Glutamatergic neuron (in vitro differentiated cells): ENCODE data around the gene TEAD4. TPM values are rescaled to one million over a fixed set of nuclear protein-coding genes. Genes with fewer than 3 reads are reported as not detected.

Source experiments
- DNase-seq: peaks from one replicate; pipeline ENCODE4 v3.0.0; 2022
- H3K27ac Mint-ChIP-seq: one replicate; pipeline ENCODE4 v1.8.0; 2020; ENCODE audit warnings: mild to moderate bottlenecking, mixed read lengths, inconsistent platforms; ENCODE audit not compliant: unreplicated experiment
- H3K27me3 Mint-ChIP-seq: one replicate; pipeline ENCODE4 v1.8.0; 2020; ENCODE audit warnings: mild to moderate bottlenecking, moderate library complexity, mixed read lengths, inconsistent platforms; ENCODE audit not compliant: unreplicated experiment
- H3K36me3 Mint-ChIP-seq: one replicate; pipeline ENCODE4 v1.8.0; 2020; ENCODE audit warnings: mild to moderate bottlenecking, mixed read lengths, inconsistent platforms; ENCODE audit not compliant: unreplicated experiment
- H3K4me1 Mint-ChIP-seq: one replicate; pipeline ENCODE4 v1.8.0; 2020; ENCODE audit warnings: mild to moderate bottlenecking, low read depth, mixed read lengths, inconsistent platforms; ENCODE audit not compliant: unreplicated experiment
- H3K4me3 Mint-ChIP-seq: one replicate; pipeline ENCODE4 v1.8.0; 2020; ENCODE audit warnings: mild to moderate bottlenecking, mixed read lengths, inconsistent platforms; ENCODE audit not compliant: unreplicated experiment
- H3K9me3 Mint-ChIP-seq: one replicate; pipeline ENCODE4 v1.8.0; 2020; ENCODE audit warnings: mild to moderate bottlenecking, moderate library complexity, mixed read lengths, inconsistent platforms; ENCODE audit not compliant: unreplicated experiment
- total RNA-seq: library from RNA; stranded (reverse); fragmentation: NEBNext Ultra II Directional; extraction: Animal tissue kit (Norgen Biotek cat#: 25700); gene quantifications from one replicate; pipeline ENCODE4 v1.2.1, GENCODE V29; 2021; ENCODE audit not compliant: unreplicated experiment
- TF ChIP-seq, protein P1 (sequence below): fragments of 200-600 bp; sonication (generic); IDR thresholded peaks from one replicate; pipeline ENCODE4 v1.5.0; 2021; ENCODE audit not compliant: partially characterized antibody, unreplicated experiment

Gene TEAD4
- total RNA-seq, 1 donor from 2014 or later, result 3.8 TPM

DNA sequence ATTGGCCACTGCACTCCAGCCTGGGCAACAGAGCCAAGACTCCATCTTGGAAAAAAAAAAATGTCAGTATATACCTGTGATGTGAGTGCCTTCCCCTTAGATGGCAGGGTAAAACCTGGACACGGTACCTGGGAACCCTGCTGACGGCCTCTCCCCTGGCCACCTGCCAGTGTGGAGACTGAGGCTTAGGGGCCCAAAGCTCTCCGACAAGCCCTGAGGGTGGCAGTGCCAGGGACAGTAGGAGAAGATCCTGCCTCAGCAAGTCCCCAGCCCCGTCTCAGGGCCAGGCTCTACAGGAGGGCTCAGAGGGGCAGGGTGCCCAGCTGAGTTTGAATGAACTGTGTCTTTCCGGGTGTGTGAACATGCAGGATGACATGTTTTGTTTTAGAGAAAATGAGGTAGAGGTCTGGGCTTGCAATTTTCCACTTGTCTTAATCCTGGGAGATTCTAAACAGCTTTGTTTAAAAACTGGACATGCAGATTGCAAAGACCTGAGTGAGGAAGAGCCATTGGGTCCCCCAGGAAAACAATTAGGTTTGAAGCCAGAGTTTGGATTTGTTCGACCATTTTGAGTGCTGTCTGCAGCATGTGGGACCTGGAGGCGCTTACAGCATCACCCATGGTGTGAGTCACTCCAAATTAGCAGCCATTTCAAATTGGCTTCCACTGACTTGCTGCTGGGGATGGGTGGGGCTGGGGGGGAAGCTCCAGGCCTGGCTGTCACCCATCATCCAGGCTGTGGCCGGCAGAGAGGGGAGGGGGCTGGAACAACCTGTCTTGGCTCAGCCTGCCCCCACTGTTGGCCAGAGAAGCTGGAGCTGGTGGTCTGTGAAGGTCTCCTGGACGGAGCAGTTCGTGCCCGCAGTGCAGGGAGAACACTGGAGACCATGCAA, 128.8 kb downstream of the TEAD4 start:
- Mint-ChIP-seq H3K4me1 (peaks cover 38% of the 10 kb centered on the region), H3K9me3 (peaks cover 2% of the 10 kb centered on the region), H3K4me3 (peak overlapping the region; percentile 25), H3K27ac (peak overlapping the region; percentile 11), H3K36me3 (no peaks in the 10 kb centered on the region), H3K27me3 (peaks cover 10% of the 10 kb centered on the region)
- no peak for DNase-seq
- TF ChIP-seq, protein P1, sequence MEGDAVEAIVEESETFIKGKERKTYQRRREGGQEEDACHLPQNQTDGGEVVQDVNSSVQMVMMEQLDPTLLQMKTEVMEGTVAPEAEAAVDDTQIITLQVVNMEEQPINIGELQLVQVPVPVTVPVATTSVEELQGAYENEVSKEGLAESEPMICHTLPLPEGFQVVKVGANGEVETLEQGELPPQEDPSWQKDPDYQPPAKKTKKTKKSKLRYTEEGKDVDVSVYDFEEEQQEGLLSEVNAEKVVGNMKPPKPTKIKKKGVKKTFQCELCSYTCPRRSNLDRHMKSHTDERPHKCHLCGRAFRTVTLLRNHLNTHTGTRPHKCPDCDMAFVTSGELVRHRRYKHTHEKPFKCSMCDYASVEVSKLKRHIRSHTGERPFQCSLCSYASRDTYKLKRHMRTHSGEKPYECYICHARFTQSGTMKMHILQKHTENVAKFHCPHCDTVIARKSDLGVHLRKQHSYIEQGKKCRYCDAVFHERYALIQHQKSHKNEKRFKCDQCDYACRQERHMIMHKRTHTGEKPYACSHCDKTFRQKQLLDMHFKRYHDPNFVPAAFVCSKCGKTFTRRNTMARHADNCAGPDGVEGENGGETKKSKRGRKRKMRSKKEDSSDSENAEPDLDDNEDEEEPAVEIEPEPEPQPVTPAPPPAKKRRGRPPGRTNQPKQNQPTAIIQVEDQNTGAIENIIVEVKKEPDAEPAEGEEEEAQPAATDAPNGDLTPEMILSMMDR, result no peak

DNA sequence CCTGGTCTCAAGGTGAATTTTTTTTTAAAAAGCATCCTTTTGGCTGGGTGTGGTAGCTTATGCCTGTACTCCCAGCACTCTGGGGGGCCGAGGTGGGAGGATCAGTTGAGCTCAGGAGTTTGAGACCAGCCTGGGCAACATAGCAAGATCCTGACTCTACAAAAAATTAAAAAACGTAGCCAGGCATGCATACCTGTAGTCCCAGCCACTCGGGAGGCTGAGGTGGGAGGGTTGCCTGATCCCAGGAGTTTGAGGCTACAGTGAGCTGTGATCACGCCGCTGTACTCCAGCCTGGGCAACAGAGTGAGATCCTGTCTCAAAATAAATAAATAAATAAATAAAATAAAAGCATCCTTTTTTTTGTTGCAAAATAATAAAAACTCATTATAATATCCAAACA, 130.4 kb downstream of the TEAD4 start:
- Mint-ChIP-seq H3K4me1 (peaks cover 34% of the 10 kb centered on the region), H3K27me3 (peaks cover 10% of the 10 kb centered on the region), H3K27ac (no peak overlapping the region), H3K36me3 (no peaks in the 10 kb centered on the region), H3K9me3 (peaks cover 2% of the 10 kb centered on the region), H3K4me3 (no peak overlapping the region)
- TF ChIP-seq, protein P1, result no peak
- no peak for DNase-seq

Other genes starting within 250 kb of the TEAD4 start
- 57.5 TPM for gene FKBP4, start 164.4 kb upstream of the TEAD4 start, total RNA-seq
- gene ITFG2, start 146.7 kb upstream of the TEAD4 start, total RNA-seq, result 37.4 TPM
- gene NRIP2, start 124.4 kb upstream of the TEAD4 start, total RNA-seq, result not detected
- gene TEX52, start 102.4 kb upstream of the TEAD4 start, total RNA-seq, result not detected
- 12.7 TPM for gene FOXM1, start 82.2 kb upstream of the TEAD4 start, total RNA-seq
- gene RHNO1, start 82.2 kb upstream of the TEAD4 start, total RNA-seq, result 14.8 TPM
- gene TULP3, start 68.5 kb upstream of the TEAD4 start, total RNA-seq, result 12.5 TPM
- gene TSPAN9, start 118.0 kb downstream of the TEAD4 start, total RNA-seq, result 142 TPM